ENCODE results near the gene CYP4V2.
"Not testable (repeated sequence)": the region's sequence is repeated elsewhere in the genome, so short reads cannot be mapped to it uniquely, and the experiment has no call there.

CYP4V2 gene

DNA sequence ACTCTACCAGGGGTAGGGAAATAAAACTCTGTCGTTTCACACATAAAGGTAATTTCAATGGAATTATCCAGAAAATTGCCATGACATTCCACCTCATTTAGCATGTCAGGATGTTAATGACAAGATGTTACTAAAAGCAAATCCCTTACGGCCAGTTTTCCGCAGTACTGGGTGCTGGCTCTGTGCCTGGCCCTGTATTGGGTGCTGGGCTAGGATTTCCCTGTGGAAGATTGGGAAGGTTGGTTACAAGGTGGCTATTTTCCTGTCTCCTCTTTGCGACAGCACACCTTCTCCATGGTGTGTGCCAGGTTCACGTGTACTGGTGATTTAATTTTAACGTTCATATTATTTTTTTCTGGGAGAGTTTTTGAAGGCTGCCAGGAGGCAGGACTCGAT lies 49.1 kb downstream of the CYP4V2 start:
- no peak for DNase-seq

DNA sequence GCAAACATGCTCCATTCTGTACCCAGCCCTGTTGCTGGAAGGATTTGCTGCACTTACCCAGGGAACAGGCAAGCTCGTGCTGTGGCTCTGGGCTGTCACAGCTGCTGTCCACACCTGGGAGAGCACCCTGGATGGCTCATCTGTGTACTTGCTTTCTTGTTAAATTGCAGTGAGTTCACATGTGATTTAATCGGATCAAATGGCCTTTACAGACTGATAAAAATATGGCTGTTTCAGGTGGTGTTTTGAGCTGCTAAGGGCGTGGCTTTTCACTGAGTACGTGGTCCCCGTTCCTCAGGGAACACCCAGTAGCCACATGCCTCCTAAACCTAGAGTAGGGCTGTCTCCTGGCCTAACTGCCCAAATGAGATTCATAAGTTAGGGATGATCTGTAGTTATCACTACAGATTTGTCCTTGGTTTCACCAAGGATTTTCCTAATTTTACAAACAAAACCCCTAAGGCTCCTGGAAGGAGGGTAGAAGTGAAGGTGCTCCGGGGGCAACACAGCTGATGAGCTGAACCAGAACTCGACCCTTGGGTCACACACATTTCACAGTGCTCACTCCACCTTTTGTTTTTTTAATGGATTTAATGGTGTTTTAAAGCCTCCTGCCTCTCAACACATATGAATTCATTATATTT lies 49.6 kb downstream of the CYP4V2 start:
- DNase-seq: no peak

GRCh38 chr4:186241616-186242015 lies 50.2 kb downstream of the CYP4V2 start:
- no peak for DNase-seq

DNA sequence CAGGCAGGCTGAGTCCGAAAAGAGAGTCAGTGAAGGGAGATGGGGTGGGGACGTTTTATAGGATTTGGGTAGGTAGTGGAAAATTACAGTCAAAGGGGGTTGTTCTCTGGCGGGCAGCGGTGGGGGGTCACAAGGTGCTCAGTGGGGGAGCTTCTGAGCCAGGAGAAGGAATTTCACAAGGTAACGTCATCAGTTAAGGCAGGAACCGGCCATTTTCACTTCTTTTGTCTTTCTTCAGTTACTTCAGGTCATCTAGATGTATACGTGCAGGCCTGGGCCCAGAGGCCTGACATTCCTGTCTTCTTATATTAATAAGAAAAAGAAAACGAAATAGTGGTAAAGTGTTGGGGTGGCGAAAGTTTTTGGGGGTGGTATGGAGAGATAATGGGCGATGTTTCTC lies 50.7 kb downstream of the CYP4V2 start:
- not testable (repeated sequence) for DNase-seq

DNA sequence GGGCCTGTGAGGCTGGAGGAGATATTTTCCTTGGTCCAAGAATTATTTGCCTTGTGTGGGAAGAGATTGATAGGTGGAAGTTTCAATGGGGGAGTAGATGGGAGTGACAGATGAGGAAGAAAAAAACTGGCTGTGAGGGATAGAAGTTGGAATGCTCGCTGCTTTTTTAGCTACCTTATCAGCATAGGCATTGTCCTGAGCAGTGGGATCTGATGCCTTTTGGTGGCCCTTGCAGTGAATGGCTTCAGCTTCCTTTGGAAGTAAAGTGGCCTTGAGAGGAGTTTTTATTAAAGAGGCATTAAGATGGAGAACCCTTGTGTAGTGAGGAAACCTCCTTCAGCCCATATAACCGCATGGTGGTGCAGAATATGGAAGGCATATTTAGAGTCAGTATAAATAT lies 52.0 kb downstream of the CYP4V2 start:
- DNase-seq: no peak

DNA sequence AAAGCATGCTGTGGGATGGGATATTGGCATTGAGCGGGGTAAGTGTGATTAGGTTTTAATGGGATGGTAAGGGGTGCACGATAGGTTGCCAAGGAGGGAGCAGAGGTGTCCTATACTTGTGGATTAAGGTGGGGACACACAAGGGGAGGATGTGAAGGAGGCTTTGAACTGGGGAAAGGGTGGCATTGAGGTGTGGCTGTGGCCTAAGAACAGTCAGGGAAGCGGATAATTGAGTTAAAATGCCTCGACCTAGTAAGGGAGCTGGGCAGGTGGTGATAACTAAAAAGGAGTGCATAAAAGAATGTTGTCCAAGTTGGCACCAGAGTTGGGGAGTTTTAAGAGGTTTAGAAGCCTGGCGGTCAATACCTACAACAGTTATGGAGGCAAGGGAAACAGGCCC lies 53.5 kb downstream of the CYP4V2 start:
- DNase-seq: no peak

GRCh38 chr4:186247062-186247752 lies 55.8 kb downstream of the CYP4V2 start:
- DNase-seq: not testable (repeated sequence)

DNA sequence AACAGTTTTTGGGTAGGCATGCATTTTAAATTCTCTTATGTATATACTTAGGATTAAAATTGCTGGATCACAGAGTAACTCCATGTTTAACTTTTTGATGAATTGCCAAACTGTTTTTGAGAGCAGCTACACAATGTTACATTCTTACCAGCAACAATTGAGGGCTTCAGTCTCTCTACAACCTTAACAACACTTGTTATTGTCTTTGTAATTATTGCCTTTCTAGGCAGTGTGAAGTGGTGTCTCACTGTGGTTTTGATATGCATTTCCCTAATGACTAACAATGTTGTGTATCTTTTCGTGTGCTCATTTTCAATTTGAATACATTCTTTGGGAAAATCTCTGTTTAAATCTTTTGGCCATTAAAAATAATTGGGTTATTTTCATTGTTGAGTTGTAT lies 57.3 kb downstream of the CYP4V2 start:
- no peak for DNase-seq

GRCh38 chr4:186249785-186250754 lies 58.7 kb downstream of the CYP4V2 start:
- DNase-seq: no peak

- no peak for DNase-seq
Measured at GRCh38 chr4:186250760-186251159, 59.4 kb downstream of the CYP4V2 start.

GRCh38 chr4:186255122-186255521 lies 63.8 kb downstream of the CYP4V2 start:
- DNase-seq: no peak

GRCh38 chr4:186258216-186258811 lies 66.9 kb downstream of the CYP4V2 start:
- no peak for DNase-seq

- no peak for DNase-seq
Measured at GRCh38 chr4:186260117-186260503, 68.7 kb downstream of the CYP4V2 start.
